Mesodermal cell (in vitro differentiated cells): ENCODE measurements around the gene SLC25A24.

Experiments
- H3K27ac ChIP-seq: 2 replicates; pipeline ENCODE4 v1.7.0; 2013; ENCODE audit warnings: mild to moderate bottlenecking, low read depth, low read length, moderate library complexity; ENCODE audit not compliant: severe bottlenecking
- H3K36me3 ChIP-seq: 2 replicates; pipeline ENCODE4 v1.7.1; 2013; ENCODE audit warnings: mild to moderate bottlenecking, low read length, moderate library complexity; ENCODE audit not compliant: control insufficient read depth, insufficient read depth
- H3K4me1 ChIP-seq: one replicate; pipeline ENCODE4 v1.7.1; 2013; ENCODE audit warnings: mild to moderate bottlenecking, low read length; ENCODE audit not compliant: insufficient read depth, control insufficient read depth, poor library complexity, severe bottlenecking
- H3K4me3 ChIP-seq: 2 replicates; pipeline ENCODE4 v1.7.0; 2013; ENCODE audit warnings: low read length, control low read depth, mild to moderate bottlenecking; ENCODE audit not compliant: insufficient read depth, poor library complexity, severe bottlenecking; ENCODE audit errors: extremely low read depth
- H3K9me3 ChIP-seq: 2 replicates; pipeline ENCODE4 v1.7.1; 2013; ENCODE audit warnings: mild to moderate bottlenecking, low read length, moderate library complexity; ENCODE audit not compliant: control insufficient read depth
- WGBS, 2 experiments: methylation state at CpG; one replicate each; pipeline ENCODE4 v1.1.5; 2013; ENCODE audit warnings: missing lambda C conversion rate in 2 of 2; ENCODE audit not compliant: insufficient coverage in 2 of 2; 5-methylcytosine and 5-hydroxymethylcytosine counted together

SLC25A24 gene

DNA sequence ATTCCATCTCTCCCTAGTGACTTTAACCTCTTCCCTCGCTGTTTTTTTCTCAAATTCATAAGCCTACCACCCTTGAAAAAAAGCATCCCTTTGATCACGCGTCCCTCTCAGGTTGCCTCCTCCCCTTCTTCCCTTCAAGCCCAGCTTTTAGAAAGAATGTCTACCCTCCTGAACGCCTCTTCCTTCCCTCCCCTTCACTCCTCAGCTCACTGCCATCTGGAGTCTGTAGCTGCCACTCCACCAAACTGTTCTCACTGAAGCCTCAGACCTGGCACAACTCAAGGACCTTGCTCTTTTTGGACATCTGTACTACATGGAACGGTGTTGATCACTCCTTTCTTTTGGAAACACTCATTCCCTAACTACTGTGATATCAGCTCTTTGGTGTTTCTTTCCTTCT, 80.6 kb downstream of the SLC25A24 start:
- Histone ChIP-seq H3K4me1 (no peaks in the 10 kb centered on the region), H3K27ac (no peak overlapping the region), H3K36me3 (no peaks in the 10 kb centered on the region), H3K4me3 (no peak overlapping the region), H3K9me3 (no peaks in the 10 kb centered on the region)
- 70 to 86% methylated on average over 5 of the region's 5 CpGs for WGBS, 2 experiments

- WGBS, 2 experiments = 89 to 96% methylated on average over 3 to 4 of the region's 5 CpGs
Measured at GRCh38 chr1:108117945-108118902, 81.9 kb downstream of the SLC25A24 start.

DNA sequence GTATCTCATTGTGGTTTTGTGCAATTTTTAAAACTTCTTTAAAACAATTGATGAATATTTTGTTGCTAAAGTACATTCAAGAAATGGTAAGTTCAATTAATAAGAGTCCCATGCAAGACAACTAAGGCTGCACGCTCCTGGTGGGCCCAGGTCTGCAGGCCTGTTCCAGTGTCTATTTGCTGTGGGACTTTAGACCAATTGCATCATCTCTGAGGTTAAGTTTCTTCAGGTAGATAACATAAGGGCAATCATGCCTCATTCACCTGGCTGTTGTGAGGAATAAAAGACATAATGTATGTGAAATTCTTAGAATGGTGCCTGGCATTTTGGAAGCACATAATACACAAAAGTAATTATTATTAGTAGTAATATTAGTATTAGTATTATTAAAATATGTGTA, 82.9 kb downstream of the SLC25A24 start:
- Histone ChIP-seq H3K36me3 (no peaks in the 10 kb centered on the region), H3K4me1 (no peaks in the 10 kb centered on the region), H3K9me3 (no peaks in the 10 kb centered on the region), H3K27ac (no peak overlapping the region), H3K4me3 (no peak overlapping the region)
- WGBS, 2 experiments = 86 to 89% methylated on average over 1 of the region's 1 CpG

More at GRCh38 chr1:108117945-108118902, 81.9 kb downstream of the SLC25A24 start:
- Histone ChIP-seq H3K36me3 (no peaks in the 10 kb centered on the region), H3K27ac (no peak overlapping the region), H3K4me3 (no peak overlapping the region), H3K4me1 (no peaks in the 10 kb centered on the region), H3K9me3 (no peaks in the 10 kb centered on the region)

GRCh38 chr1:108114033-108114599, 86.0 kb downstream of the SLC25A24 start:
- Histone ChIP-seq H3K4me1 (no peaks in the 10 kb centered on the region), H3K27ac (no peak overlapping the region), H3K9me3 (no peaks in the 10 kb centered on the region), H3K36me3 (no peaks in the 10 kb centered on the region), H3K4me3 (no peak overlapping the region)
- WGBS, 2 experiments = 48 to 95% methylated on average over 2 to 3 of the region's 4 CpGs

- Histone ChIP-seq H3K9me3 (no peaks in the 10 kb centered on the region), H3K4me1 (no peaks in the 10 kb centered on the region), H3K4me3 (no peak overlapping the region), H3K27ac (no peak overlapping the region), H3K36me3 (no peaks in the 10 kb centered on the region)
- 82 to 96% methylated on average over 2 to 3 of the region's 3 CpGs for WGBS, 2 experiments
Measured at GRCh38 chr1:108113496-108113895, 86.6 kb downstream of the SLC25A24 start.

DNA sequence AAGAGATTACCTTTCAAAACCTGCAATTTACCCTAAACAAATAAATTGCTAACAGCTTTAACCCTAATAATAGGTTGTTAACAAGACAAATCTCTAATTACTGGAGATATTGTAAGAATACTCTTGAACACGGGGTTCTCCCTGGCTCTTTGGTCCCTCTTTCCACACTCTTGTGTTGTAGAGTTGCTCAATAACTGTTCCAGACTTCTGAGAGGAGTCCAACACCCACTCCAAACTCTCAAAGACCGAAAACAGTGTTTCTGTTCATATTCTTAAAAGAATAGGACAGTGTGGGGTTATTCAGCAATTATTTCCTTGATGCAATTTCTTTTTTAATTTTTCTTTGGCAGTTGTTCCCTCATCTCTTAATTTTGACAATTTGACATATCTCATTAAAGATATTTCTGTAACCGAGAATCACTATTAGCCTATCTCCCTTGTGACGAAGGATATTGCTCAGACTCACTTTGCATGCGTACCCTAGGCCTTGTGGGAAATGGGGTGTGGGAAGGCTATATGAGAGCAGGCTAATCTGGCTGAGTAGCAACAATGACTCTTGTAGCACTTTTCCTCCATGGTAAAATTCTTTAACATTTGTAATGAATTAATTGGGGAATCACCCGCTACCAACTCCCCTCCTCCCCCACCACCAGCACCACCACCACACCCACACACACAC, 90.7 kb downstream of the SLC25A24 start:
- Histone ChIP-seq H3K36me3 (no peaks in the 10 kb centered on the region), H3K9me3 (no peaks in the 10 kb centered on the region), H3K4me3 (no peak overlapping the region), H3K27ac (no peak overlapping the region), H3K4me1 (no peaks in the 10 kb centered on the region)
- WGBS, 2 experiments = 100% methylated on average over 1 to 3 of the region's 6 CpGs

DNA sequence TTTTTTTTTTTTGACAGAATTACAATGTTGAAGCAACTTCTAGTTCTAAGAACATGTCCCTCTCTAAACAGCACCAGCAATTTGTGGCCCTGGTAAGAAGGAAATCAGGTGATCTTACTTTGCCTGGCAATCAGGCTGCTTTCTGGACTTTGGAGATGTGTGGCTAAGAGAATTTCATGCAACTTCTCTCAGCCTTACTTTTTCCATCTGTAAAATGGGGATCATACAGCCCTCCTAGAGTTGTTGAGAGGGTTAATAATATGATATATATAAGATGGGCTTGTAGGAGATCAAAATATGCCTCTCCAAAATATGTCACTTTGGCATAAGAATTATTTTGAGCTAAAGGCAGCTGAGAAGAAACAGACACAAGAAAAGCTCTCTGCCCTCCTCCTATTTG, 92.0 kb downstream of the SLC25A24 start:
- Histone ChIP-seq H3K4me1 (no peaks in the 10 kb centered on the region), H3K4me3 (no peak overlapping the region), H3K36me3 (no peaks in the 10 kb centered on the region), H3K27ac (no peak overlapping the region), H3K9me3 (no peaks in the 10 kb centered on the region)

DNA sequence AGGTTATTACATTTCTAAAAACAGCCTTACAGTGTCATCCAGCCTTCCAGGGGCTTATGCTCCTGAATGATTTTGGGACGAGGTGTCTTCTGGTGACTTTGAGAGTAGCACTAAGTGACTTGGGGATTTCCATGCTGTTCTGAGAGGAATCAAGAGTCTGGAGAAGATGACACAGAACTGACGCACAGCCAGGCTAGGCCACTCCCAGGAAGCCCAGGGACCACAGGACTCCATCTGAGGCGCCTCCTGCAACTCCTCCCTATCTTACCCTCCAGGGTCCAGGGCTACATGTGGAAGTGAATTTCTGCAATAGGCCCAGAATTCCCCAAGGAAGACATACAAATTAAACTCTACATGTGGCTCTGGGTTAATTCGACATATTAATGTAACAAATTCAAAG, 92.5 kb downstream of the SLC25A24 start:
- Histone ChIP-seq H3K4me3 (no peak overlapping the region), H3K27ac (no peak overlapping the region), H3K36me3 (no peaks in the 10 kb centered on the region), H3K4me1 (no peaks in the 10 kb centered on the region), H3K9me3 (no peaks in the 10 kb centered on the region)
- 0 to 88% methylated on average over 1 of the region's 4 CpGs for WGBS, 2 experiments

- no peaks in the 10 kb centered on the region for H3K4me1 ChIP-seq
- no peaks in the 10 kb centered on the region for H3K36me3 ChIP-seq
- H3K4me3 ChIP-seq = no peak overlapping the region
- WGBS, 2 experiments = no CpG with 5 or more reads among the region's 1 CpG
- H3K9me3 ChIP-seq = no peaks in the 10 kb centered on the region
- H3K27ac ChIP-seq = no peak overlapping the region
Measured at GRCh38 chr1:108106775-108107174, 93.4 kb downstream of the SLC25A24 start.

GRCh38 chr1:108100148-108100547, 100.0 kb downstream of the SLC25A24 start:
- Histone ChIP-seq H3K9me3 (no peaks in the 10 kb centered on the region), H3K4me1 (no peaks in the 10 kb centered on the region), H3K4me3 (no peak overlapping the region), H3K27ac (no peak overlapping the region), H3K36me3 (no peaks in the 10 kb centered on the region)
- no CpG with 5 or more reads among the region's 1 CpG for WGBS, 2 experiments

- H3K4me1 ChIP-seq = no peaks in the 10 kb centered on the region
- no peak overlapping the region for H3K27ac ChIP-seq
- H3K4me3 ChIP-seq = no peak overlapping the region
- H3K36me3 ChIP-seq = no peaks in the 10 kb centered on the region
- no peaks in the 10 kb centered on the region for H3K9me3 ChIP-seq
Measured at GRCh38 chr1:108097018-108097417, 103.1 kb downstream of the SLC25A24 start.
